Stimulated activated CD4-positive, alpha-beta T cell treated with anti-CD3 and anti-CD28 coated beads, TNF-alpha, amount 100 ng/mL, for 1 hour (primary cell): ENCODE data around the gene HSPA4L.

Source experiments
- DNase-seq, 3 donors: peaks; one replicate each; pipeline ENCODE4 v3.0.0-alpha.2; 2020; ENCODE audit warnings: low read depth in 3 of 3, low spot score in 1 of 3

The HSPA4L gene

GRCh38 chr4:127783026-127783769, 1.1 kb downstream of the HSPA4L start:
- no peak for DNase-seq

- no peak for DNase-seq
These were observed 2.0 kb downstream of the HSPA4L start for GRCh38 chr4:127783955-127784770.

DNA sequence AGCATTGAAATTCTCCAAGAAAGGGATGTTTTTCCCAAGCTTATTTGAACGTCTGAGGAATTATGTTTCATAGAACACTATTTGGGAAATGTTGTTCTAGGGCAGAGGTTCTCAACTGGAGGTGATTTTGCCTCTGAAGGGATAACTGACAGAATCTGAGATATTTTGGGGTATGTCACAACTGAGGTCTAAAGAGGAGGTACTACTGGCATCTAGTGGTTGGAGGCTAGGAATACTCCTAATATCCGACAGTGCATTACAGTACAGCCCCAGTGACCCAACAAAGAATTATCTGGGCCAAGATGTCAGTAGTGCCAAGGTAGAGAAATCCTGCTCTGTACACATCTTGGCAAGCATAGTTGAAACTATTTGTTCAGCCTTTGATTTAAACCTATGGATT, 6.4 kb downstream of the HSPA4L start:
- no peak for DNase-seq

DNA sequence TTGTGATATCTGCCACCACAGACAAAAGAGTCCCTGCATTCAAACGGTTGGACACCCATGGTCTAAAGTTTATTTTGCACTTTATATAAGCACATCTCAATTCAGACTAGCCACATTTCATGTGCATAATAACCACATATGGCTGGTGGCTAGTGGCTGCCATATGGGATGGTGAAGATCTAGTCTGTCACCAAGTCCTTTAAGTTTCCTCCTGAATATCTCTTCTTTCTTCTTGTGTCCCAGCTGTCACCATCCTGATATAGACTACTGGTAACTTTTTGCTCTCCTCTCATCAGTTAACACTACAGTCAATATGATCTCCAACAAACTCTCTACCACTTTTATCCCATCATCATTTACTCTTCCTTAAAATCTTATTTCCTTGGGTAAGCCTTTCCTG, 9.3 kb downstream of the HSPA4L start:
- no peak for DNase-seq

GRCh38 chr4:127793528-127793927, 11.4 kb downstream of the HSPA4L start:
- no peak for DNase-seq

DNA sequence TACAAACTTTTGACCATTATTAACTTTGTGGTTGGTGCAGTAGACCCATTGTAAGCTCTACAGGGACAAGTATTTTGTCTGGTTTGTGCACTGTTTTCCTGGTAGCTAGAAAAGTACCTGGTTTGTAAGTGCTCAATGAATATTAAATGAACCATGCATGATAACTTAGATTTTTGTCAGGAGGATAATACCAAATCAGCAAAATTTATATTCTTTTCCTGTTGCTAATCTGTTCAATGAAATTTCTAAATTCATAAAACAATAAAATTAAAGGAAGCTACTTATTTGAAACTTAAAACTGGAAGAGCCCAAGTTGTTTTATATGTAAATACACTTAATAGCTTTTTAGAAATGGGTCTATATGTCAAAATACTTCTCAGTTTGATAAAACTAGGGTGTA, 17.6 kb downstream of the HSPA4L start:
- DNase-seq: no peak

DNA sequence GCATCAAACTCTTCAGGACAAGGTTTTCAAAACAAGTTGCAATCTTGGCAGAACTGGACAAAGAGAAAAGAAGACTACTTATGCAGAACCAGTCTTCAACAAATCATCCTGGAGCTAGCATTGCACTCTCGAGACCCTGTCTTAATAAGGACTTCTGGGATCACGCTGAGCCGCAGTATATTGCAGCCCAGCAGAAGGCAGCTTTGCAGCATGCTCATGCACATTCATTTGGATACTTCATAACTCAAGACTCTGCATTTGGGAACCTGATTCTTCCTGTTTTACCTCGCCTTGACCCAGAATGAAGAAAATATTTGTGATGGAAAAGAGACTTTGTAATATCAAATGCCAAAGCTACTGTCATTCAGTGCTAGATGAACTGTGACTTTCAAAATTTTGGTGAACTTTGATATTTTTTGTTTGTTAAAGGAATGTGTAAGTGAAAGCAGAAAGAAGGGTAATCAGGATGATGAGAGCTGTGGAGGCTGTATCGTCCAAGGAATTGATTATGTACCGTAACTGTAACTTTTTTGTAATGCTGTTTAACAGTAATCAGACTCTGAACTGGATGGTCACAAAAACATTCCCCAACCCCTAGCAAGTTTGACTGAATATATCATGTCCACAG, 27.2 kb downstream of the HSPA4L start:
- no peak for DNase-seq

DNA sequence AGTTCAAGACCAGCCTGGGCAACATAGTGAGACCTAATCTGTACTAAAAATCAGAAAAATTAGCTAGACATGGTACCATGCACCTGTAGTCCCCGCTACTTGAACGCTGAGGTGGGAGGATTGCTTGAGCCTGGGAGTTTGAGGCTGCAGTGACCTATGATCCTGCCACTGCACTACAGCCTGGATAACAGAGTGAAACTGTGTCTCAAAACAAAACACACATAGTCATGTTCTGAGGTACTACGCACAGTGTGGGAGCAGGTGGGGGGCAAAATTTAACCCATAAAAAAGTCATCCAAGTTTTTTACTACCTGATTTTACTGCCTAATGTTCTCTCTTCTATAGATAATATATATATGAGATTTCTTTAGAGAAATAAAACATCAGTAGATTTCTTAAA, 28.4 kb downstream of the HSPA4L start:
- no peak for DNase-seq

DNA sequence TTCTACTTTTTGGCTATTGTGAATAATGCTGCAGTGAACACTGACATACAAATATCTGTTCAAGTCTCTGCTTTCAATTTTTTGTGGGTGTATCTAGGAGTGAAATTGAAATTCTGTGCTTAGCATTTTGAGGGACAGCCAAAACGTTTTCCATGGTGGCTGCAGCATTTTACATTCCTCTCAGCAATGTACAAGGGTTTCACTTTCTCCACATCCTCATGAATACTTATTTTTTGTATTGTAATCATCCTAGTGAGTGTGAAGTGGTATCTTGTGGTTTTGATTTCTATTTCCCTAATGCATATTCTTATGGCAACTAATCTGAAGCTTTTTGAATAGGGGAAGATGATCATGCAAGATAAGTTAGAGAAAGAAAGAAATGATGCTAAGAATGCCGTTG, 40.3 kb downstream of the HSPA4L start:
- no peak for DNase-seq

DNA sequence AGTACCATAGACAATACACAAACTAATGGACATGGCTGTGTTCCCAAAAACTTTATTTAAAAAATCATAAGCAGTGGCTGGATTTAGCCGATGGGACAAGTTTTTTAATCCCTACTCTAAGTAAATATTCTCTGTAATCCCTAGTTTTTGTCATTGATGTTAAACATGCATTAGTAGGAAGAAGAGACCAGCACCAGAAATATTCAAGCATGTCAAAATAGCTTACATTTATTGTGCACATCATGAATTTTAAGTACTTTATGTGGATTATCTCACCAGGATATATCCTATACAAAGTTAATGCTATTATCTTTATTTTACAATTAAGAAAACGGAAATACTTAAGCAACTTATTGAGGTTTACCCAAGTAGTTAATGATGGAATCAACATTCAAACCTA, 46.0 kb downstream of the HSPA4L start:
- no peak for DNase-seq

DNA sequence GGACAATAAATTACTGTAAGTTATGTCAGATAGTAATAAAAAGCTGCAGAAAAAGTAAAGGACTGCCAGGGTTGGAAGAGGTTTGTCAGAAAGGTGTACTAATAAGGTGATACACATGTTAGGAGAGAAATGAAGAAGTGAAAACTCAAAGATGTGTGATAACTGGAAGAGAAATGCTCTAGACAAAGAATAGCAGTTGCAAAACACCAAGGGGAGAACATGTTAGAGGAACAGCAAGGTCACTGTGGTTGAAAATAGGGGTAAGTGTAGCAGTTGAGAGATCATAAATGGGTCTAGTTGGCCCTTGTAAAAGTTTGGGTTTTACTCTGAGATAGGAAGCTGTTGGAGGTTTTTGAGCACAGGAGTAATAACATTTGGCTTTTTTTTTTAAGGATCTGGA, 46.9 kb downstream of the HSPA4L start:
- no peak for DNase-seq

DNA sequence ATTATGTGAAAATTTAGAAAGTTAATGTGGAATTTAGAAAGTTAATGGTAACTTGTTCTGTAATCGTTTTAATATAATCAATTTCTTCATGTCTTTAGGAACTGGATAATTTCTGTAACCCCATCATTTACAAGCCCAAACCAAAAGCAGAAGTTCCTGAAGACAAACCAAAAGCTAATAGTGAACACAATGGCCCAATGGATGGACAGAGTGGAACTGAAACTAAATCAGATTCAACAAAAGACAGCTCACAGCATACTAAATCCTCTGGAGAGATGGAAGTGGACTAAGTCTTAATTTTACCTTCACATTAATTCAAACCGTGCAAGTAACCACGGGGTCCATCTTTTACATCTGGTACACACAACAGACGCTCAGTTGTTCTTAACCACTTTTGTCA, 50.5 kb downstream of the HSPA4L start:
- no peak for DNase-seq

DNA sequence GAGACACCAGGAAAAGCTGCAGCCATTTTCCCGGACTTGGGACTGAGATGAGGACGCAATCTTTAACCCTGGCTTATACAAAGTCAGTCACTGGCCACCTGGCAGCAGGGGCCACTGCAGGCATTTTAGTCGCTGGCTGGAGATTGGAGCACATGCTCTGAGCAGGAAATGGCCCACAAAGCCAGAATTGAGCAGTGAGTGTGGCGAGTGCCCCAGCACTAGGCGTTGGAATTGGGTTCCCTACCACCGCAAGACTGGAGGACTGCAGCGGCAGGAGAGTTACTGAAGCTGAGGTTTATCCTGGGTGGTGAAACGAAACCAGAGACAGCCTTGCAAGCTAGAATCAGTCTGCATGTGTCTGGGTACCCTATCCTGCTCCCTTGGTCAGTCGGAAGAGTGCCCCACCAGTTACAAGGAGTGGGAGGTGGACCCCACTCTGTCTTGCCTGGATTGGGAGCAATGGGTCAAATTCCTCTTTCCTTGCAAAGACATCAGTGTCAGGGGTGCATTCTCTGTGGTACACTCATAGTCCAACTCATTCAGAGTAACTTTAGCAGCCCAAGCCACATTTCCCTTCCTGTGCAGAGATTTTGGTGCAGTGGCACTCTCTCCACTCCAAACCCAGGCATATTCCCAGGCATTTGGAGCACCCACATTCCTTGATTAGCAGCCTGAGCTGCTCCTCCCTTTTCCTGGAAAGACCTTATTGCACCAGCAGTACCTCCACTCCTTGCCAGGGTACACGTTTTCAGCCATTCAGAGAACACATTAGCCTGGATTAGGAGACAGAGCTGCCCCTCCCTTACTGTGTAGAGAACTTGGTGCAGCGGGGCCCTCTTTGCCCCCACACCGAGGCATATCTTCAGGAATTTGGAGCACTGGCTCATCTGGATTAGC, 61.8 kb downstream of the HSPA4L start:
- no peak for DNase-seq

DNA sequence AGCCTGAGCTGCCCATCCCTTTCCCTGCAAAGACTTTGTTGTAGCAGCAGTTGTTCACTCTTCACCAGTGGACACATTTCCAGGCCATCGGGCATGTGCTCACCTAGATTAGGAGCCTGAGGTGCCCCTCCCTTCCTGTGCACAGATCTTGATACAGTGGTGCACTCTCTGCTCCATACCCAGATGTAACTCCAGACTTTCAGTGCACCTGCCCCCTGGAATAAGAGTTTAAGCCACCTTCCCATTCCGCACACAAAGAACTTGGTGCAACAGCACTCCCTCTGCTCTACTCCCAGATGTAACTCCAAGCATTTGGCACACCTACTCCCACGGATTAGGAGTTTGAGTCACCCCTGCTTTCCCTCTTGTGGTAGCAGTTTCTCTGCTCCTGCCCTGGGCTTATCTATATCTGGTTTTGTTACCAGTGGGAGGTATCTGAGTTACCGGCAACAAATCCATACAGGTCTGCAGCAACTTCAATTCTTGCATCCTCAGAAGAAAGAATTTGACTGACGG, 62.5 kb downstream of the HSPA4L start:
- no peak for DNase-seq

GRCh38 chr4:127846061-127846460, 63.9 kb downstream of the HSPA4L start:
- no peak for DNase-seq

- no peak for DNase-seq
These were observed 64.6 kb downstream of the HSPA4L start for GRCh38 chr4:127846765-127847164.

DNA sequence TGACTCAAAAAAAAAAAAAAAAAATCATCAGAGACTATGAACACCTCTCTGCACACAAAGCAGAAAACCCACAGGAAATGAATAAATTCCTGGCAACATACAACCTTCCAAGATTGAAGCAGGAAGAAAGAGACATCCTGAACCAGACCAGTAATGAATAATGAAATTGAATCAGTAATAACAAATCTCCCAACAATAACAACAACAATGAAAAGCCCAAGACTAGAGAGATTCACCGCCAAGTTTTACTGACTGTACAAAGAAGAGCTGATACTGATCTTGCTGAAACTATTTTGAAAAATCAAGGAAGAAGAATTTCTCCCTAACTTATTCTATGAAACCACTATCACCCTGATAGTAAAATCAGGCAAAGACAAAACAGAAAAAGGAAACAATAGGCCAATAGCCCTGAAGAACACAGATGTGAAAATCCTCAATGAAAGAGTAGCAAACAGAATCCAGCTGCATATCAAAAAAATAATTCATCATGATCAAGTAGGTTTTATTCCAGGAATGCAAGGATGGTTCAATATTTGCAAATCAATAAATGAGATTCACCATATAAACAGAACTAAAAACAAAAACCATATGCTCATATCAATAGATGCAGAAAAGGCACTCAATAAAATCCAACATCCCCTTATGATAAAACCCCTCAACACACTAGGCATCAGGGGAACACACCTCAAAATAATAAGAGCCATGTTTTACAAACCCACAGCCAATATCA, 67.5 kb downstream of the HSPA4L start:
- DNase-seq: no peak

- no peak for DNase-seq
These were observed 70.5 kb downstream of the HSPA4L start for GRCh38 chr4:127852661-127853060.

- no peak for DNase-seq
These were observed 74.2 kb downstream of the HSPA4L start for GRCh38 chr4:127856196-127856812.
